OCI-LY7 (cell line): ENCODE results near the gene GLCE. TPM values are rescaled to one million over a fixed set of nuclear protein-coding genes. Genes with fewer than 3 reads are reported as not detected.
A peak's percentile ranks its signal among the peaks of the same experiment; 100 is the strongest.

Experiments used
- BruUV-seq: library from RNA; stranded (reverse); fragments of 400-500 nt; replicated peaks from 2 replicates; lab custom pipeline; 2021; lab: Mats Ljungman, UMichigan
- CTCF ChIA-PET: fragments of 300-600 bp; sonication (Branson Sonifier 250); formaldehyde crosslinking; loops from one replicate; lab custom pipeline; 2022; ENCODE audit warnings: antibody characterized with exemption; ENCODE audit not compliant: unreplicated experiment; lab: Charles Lee
- POLR2A ChIA-PET: fragments of 300-600 bp; sonication (Branson Sonifier 250); formaldehyde crosslinking; loops from one replicate; lab custom pipeline; 2022; ENCODE audit warnings: antibody characterized with exemption; lab: Charles Lee
- DNase-seq: peaks from one replicate; pipeline ENCODE4 v3.0.0-alpha.2; 2015; ENCODE audit warnings: low spot score
- H2AFZ ChIP-seq: fragments of 200-600 bp; sonication (generic), shearing (Covaris generic); 2 replicates; pipeline ENCODE4 v1.6.1; 2014; ENCODE audit warnings: mild to moderate bottlenecking, antibody characterized with exemption, low read length, moderate library complexity
- H3K27ac ChIP-seq: fragments of 200-600 bp; sonication (generic); 2 replicates; pipeline ENCODE4 v1.5.1; 2014; ENCODE audit warnings: mixed run types, low read depth, mild to moderate bottlenecking, moderate library complexity, low read length, inconsistent platforms; ENCODE audit not compliant: poor library complexity, severe bottlenecking
- H3K36me3 ChIP-seq: fragments of 200-600 bp; sonication (generic); 2 replicates; pipeline ENCODE4 v1.6.1; 2014; ENCODE audit warnings: mild to moderate bottlenecking, antibody characterized with exemption, low read length, moderate library complexity, mixed read lengths; ENCODE audit not compliant: insufficient read depth
- H3K4me1 ChIP-seq: fragments of 200-600 bp; sonication (generic); 2 replicates; pipeline ENCODE4 v1.5.1; 2014; ENCODE audit warnings: mild to moderate bottlenecking, low read length; ENCODE audit not compliant: insufficient read depth, poor library complexity, severe bottlenecking
- H3K4me2 ChIP-seq: fragments of 200-600 bp; sonication (generic); 2 replicates; pipeline ENCODE4 v1.6.1; 2014; ENCODE audit warnings: mild to moderate bottlenecking, low read length
- H3K4me3 ChIP-seq: fragments of 200-600 bp; sonication (generic); 2 replicates; pipeline ENCODE4 v1.5.1; 2014; ENCODE audit warnings: mild to moderate bottlenecking, low read depth, low read length; ENCODE audit not compliant: poor library complexity, severe bottlenecking
- H3K79me2 ChIP-seq: fragments of 200-600 bp; sonication (generic); 2 replicates; pipeline ENCODE4 v1.6.1; 2016; ENCODE audit warnings: low read depth, mild to moderate bottlenecking, low read length, moderate library complexity, mixed read lengths; ENCODE audit not compliant: insufficient read depth
- H3K9me2 ChIP-seq: fragments of 200-600 bp; sonication (generic); 2 replicates; pipeline ENCODE4 v1.6.1; 2016; ENCODE audit warnings: mild to moderate bottlenecking, low read length, mixed read lengths; ENCODE audit not compliant: insufficient read depth
- H3K9me3 ChIP-seq: fragments of 200-600 bp; sonication (generic); 2 replicates; pipeline ENCODE4 v1.6.1; 2014; ENCODE audit warnings: mild to moderate bottlenecking, mixed run types, low read length, mixed read lengths
- H4K20me1 ChIP-seq: fragments of 200-600 bp; sonication (generic); 2 replicates; pipeline ENCODE4 v1.6.1; 2014; ENCODE audit warnings: mild to moderate bottlenecking, antibody characterized with exemption, low read length, moderate library complexity, mixed read lengths; ENCODE audit not compliant: insufficient read depth
- CTCF ChIP-seq: fragments of 200-600 bp; sonication (generic); conservative IDR thresholded peaks from 2 replicates; pipeline ENCODE4 v1.5.1; 2014; ENCODE audit warnings: mild to moderate bottlenecking, antibody characterized with exemption, low read length, moderate library complexity, mixed read lengths
- EZH2phosphoT487 ChIP-seq: fragments of 200-600 bp; sonication (generic); IDR thresholded peaks from 2 replicates; pipeline ENCODE4 v1.6.1; 2018; ENCODE audit warnings: low read depth, borderline replicate concordance, mild to moderate bottlenecking, mixed run types, antibody characterized with exemption, low read length, moderate library complexity, mixed read lengths
- intact Hi-C: fragments of 100-400 bp; cut with micrococcal nuclease; formaldehyde crosslinking; loops from one replicate; pipeline ENCODE4 v1.10.0; 2022; ENCODE audit not compliant: unreplicated experiment
- total RNA-seq, 2 experiments: library from RNA; depleted of rRNA in 1 of 2; stranded (reverse); fragments of >200 nt in 1 of 2; shearing (Covaris generic) in 1 of 2; gene quantifications; 2 replicates each; pipeline ENCODE4 v1.2.3, GENCODE V29; 2014 to 2022

The GLCE gene
- total RNA-seq, 2 experiments from 2014 or later, result 7.0 to 7.1 TPM

- no peaks in the 10 kb centered on the region for H3K9me2 ChIP-seq
- H3K4me3 ChIP-seq, result no peak overlapping the region
- no peaks in the 10 kb centered on the region for H3K36me3 ChIP-seq
- ChIA-PET CTCF (no interaction called here), POLR2A (interaction anchor here (0.7 kb wide), 1 partner anchor 13 kb away, joined by 4 read pairs; no protein-coding TSS in a partner anchor)
- no peak overlapping the region for H2AFZ ChIP-seq
- 0 out of 2 replicates have a peak, but pooled peaks cover 6% of the 10 kb centered on the region for H3K9me3 ChIP-seq
- intact Hi-C loops, result no loop called here
- H3K4me1 ChIP-seq, result no peaks in the 10 kb centered on the region
- DNase-seq, result peak; percentile 9
- TF ChIP-seq EZH2phosphoT487 (no peak), CTCF (peak; percentile 55; the same call in 1 of the 2 replicates)
- H3K27ac ChIP-seq, result no peak overlapping the region
- no peaks in the 10 kb centered on the region for H4K20me1 ChIP-seq
- BruUV-seq, result no TSS peak
- no peak overlapping the region for H3K4me2 ChIP-seq
- no peaks in the 10 kb centered on the region for H3K79me2 ChIP-seq
Measured at GRCh38 chr15:69225355-69226022, 65.1 kb downstream of the GLCE start.

GRCh38 chr15:69226023-69226355 lies 65.6 kb downstream of the GLCE start:
- BruUV-seq, result no TSS peak
- no peaks in the 10 kb centered on the region for H3K4me1 ChIP-seq
- no peak for DNase-seq
- no peaks in the 10 kb centered on the region for H3K36me3 ChIP-seq
- H3K9me2 ChIP-seq, result no peaks in the 10 kb centered on the region
- H3K9me3 ChIP-seq, result 0 out of 2 replicates have a peak, but pooled peaks cover 6% of the 10 kb centered on the region
- no peaks in the 10 kb centered on the region for H4K20me1 ChIP-seq
- intact Hi-C loops, result no loop called here
- H2AFZ ChIP-seq, result no peak overlapping the region
- no peaks in the 10 kb centered on the region for H3K79me2 ChIP-seq
- ChIA-PET POLR2A (interaction anchor here (0.7 to 1.2 kb wide), 2 partner anchors 12 to 20 kb away, joined by 4 to 9 read pairs; no protein-coding TSS in a partner anchor), CTCF (no interaction called here)
- H3K27ac ChIP-seq, result no peak overlapping the region
- no peak overlapping the region for H3K4me2 ChIP-seq
- H3K4me3 ChIP-seq, result no peak overlapping the region
- TF ChIP-seq CTCF (peak; percentile 15; the same call in 1 of the 2 replicates), EZH2phosphoT487 (no peak)

GRCh38 chr15:69232144-69232543 lies 71.7 kb downstream of the GLCE start:
- no peak overlapping the region for H3K27ac ChIP-seq
- no peak overlapping the region for H2AFZ ChIP-seq
- TF ChIP-seq EZH2phosphoT487, result no peak
- no peak for TF ChIP-seq CTCF
- POLR2A ChIA-PET, result no interaction called here
- H4K20me1 ChIP-seq, result no peaks in the 10 kb centered on the region
- H3K9me3 ChIP-seq, result no peaks in the 10 kb centered on the region
- intact Hi-C loops, result no loop called here
- no TSS peak for BruUV-seq
- no peaks in the 10 kb centered on the region for H3K9me2 ChIP-seq
- H3K4me1 ChIP-seq, result no peaks in the 10 kb centered on the region
- DNase-seq, result no peak
- H3K36me3 ChIP-seq, result no peaks in the 10 kb centered on the region
- no peak overlapping the region for H3K4me3 ChIP-seq
- no peaks in the 10 kb centered on the region for H3K79me2 ChIP-seq
- H3K4me2 ChIP-seq, result no peak overlapping the region
- CTCF ChIA-PET, result no interaction called here
